ENCODE data around the gene GPR157.
"Not testable (repeated sequence)": the region's sequence is repeated elsewhere in the genome, so short reads cannot be mapped to it uniquely, and the experiment has no call there.

The GPR157 gene

GRCh38 chr1:9145021-9145668 lies 16.2 kb upstream of the GPR157 start:
- peak; percentile 14 for DNase-seq

- DNase-seq = not testable (repeated sequence)
Measured at GRCh38 chr1:9144494-9144893, 15.6 kb upstream of the GPR157 start.

GRCh38 chr1:9143250-9143649 lies 14.3 kb upstream of the GPR157 start:
- no peak for DNase-seq

- DNase-seq = no peak
Measured at GRCh38 chr1:9139930-9140329, 11.0 kb upstream of the GPR157 start.

- DNase-seq = peak; percentile 57
Measured at GRCh38 chr1:9136932-9137331, 8.0 kb upstream of the GPR157 start.

GRCh38 chr1:9135073-9135836 lies 6.4 kb upstream of the GPR157 start:
- no peak for DNase-seq

- no peak for DNase-seq
Measured at GRCh38 chr1:9133870-9134585, 5.1 kb upstream of the GPR157 start.

- peak; percentile 93 for DNase-seq
Measured at GRCh38 chr1:9129266-9130041, 552 bp upstream of the GPR157 start.

- DNase-seq = no peak
Measured at GRCh38 chr1:9128166-9128519, 759 bp downstream of the GPR157 start.

GRCh38 chr1:9127395-9128165 lies 1.3 kb downstream of the GPR157 start:
- no peak for DNase-seq

- DNase-seq = no peak
Measured at GRCh38 chr1:9126511-9126910, 2.4 kb downstream of the GPR157 start.

GRCh38 chr1:9125847-9126246 lies 3.1 kb downstream of the GPR157 start:
- not testable (repeated sequence) for DNase-seq

GRCh38 chr1:9125325-9125724 lies 3.6 kb downstream of the GPR157 start:
- no peak for DNase-seq

GRCh38 chr1:9124389-9124788 lies 4.5 kb downstream of the GPR157 start:
- DNase-seq = not testable (repeated sequence)

- DNase-seq = not testable (repeated sequence)
Measured at GRCh38 chr1:9123665-9124064, 5.2 kb downstream of the GPR157 start.

- DNase-seq = no peak
Measured at GRCh38 chr1:9121496-9122409, 7.1 kb downstream of the GPR157 start.

- no peak for DNase-seq
Measured at GRCh38 chr1:9120312-9120958, 8.5 kb downstream of the GPR157 start.

- DNase-seq = no peak
Measured at GRCh38 chr1:9119745-9120144, 9.2 kb downstream of the GPR157 start.

GRCh38 chr1:9118186-9118585 lies 10.7 kb downstream of the GPR157 start:
- no peak for DNase-seq

GRCh38 chr1:9115351-9116205 lies 13.3 kb downstream of the GPR157 start:
- DNase-seq = peak; percentile 42
